ENCODE results near the gene CPA5. TPM values are rescaled to one million over a fixed set of nuclear protein-coding genes. Genes with fewer than 3 reads are reported as not detected.
A peak's percentile ranks its signal among the peaks of the same experiment; 100 is the strongest.

The CPA5 gene
- total RNA-seq, 1 donor from 2014 or later = not detected

GRCh38 chr7:130352194-130353074 lies 7.8 kb downstream of the CPA5 start:
- FAIRE-seq (no peak), DNase-seq (ENCODE audit: low read depth) (peak; percentile 65)
- TF ChIP-seq, protein P1, sequence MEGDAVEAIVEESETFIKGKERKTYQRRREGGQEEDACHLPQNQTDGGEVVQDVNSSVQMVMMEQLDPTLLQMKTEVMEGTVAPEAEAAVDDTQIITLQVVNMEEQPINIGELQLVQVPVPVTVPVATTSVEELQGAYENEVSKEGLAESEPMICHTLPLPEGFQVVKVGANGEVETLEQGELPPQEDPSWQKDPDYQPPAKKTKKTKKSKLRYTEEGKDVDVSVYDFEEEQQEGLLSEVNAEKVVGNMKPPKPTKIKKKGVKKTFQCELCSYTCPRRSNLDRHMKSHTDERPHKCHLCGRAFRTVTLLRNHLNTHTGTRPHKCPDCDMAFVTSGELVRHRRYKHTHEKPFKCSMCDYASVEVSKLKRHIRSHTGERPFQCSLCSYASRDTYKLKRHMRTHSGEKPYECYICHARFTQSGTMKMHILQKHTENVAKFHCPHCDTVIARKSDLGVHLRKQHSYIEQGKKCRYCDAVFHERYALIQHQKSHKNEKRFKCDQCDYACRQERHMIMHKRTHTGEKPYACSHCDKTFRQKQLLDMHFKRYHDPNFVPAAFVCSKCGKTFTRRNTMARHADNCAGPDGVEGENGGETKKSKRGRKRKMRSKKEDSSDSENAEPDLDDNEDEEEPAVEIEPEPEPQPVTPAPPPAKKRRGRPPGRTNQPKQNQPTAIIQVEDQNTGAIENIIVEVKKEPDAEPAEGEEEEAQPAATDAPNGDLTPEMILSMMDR (IDR thresholded peaks at IDR 0.05; ENCODE audit: insufficient read depth, low read length, severe bottlenecking) = no peak
- H3K27me3 ChIP-seq (ENCODE audit: control insufficient read depth, insufficient read depth, low read length) = no peaks in the 10 kb centered on the region
- H3K4me3 ChIP-seq (ENCODE audit: low read depth, low read length) = peak overlapping the region; percentile 23
- H3K36me3 ChIP-seq (ENCODE audit: control insufficient read depth, insufficient read depth, low read length) = no peaks in the 10 kb centered on the region

GRCh38 chr7:130353196-130353595 lies 8.6 kb downstream of the CPA5 start:
- Histone ChIP-seq H3K27me3 (ENCODE audit: control insufficient read depth, insufficient read depth, low read length) (no peaks in the 10 kb centered on the region), H3K36me3 (ENCODE audit: control insufficient read depth, insufficient read depth, low read length) (no peaks in the 10 kb centered on the region), H3K4me3 (ENCODE audit: low read depth, low read length) (no peak overlapping the region)
- TF ChIP-seq, protein P1 (IDR thresholded peaks at IDR 0.05; ENCODE audit: insufficient read depth, low read length, severe bottlenecking) = no peak
- DNase-seq (ENCODE audit: low read depth) = no peak
- FAIRE-seq = no peak

DNA sequence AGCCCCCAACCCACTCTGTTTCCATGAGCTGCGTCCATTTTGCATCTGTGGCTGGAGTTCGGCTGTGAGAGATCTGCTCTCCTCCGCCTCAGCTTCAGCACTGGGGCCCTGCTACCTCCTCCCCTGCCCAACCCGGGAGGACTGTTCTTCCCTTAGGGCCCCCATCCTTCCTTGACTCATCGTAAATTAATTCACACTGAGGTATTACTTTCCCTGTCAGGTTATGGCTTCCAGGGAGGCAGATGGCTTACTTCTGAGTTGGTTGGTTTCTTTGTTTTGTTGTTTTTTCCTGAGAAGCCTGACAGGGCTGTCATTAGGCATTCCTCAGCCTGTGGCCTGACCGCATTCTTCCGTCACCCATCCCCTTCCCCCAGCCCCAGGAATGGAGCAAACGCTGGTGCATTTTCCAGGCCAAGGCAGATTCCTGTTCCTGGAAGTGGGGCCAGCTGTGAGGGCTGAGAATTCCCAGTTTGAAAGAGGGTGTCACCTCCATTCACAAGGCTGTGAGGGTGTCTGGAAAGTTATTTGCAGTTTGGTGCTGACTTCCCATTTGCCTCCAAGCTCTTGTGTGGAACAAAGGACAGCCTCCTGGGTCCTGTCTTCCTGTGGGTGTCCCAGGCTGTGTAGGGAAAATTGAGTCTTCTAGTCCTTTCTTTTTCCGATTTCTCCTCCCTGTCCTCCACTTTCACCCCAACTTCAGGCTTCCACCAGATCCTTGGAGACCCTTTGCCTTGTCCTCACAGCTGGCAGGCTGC lies 11.7 kb downstream of the CPA5 start:
- no peak for FAIRE-seq
- peak; percentile 94 for DNase-seq (ENCODE audit: low read depth)
- H3K4me3 ChIP-seq (ENCODE audit: low read depth, low read length) = no peak overlapping the region

GRCh38 chr7:130356876-130357611 lies 12.4 kb downstream of the CPA5 start:
- no peak for FAIRE-seq

More for the DNA sequence above, 11.7 kb downstream of the CPA5 start:
- no peaks in the 10 kb centered on the region for H3K36me3 ChIP-seq (ENCODE audit: control insufficient read depth, insufficient read depth, low read length)
- TF ChIP-seq, protein P1 (IDR thresholded peaks at IDR 0.05; ENCODE audit: insufficient read depth, low read length, severe bottlenecking) = no peak
- H3K27me3 ChIP-seq (ENCODE audit: control insufficient read depth, insufficient read depth, low read length) = no peaks in the 10 kb centered on the region

GRCh38 chr7:130358471-130358870 lies 13.9 kb downstream of the CPA5 start:
- no peak for FAIRE-seq
- no peak for DNase-seq (ENCODE audit: low read depth)
- no peak overlapping the region for H3K4me3 ChIP-seq (ENCODE audit: low read depth, low read length)
- TF ChIP-seq, protein P1 (IDR thresholded peaks at IDR 0.05; ENCODE audit: insufficient read depth, low read length, severe bottlenecking) = no peak
- H3K27me3 ChIP-seq (ENCODE audit: control insufficient read depth, insufficient read depth, low read length) = no peaks in the 10 kb centered on the region
- no peaks in the 10 kb centered on the region for H3K36me3 ChIP-seq (ENCODE audit: control insufficient read depth, insufficient read depth, low read length)

More at GRCh38 chr7:130356876-130357611, 12.4 kb downstream of the CPA5 start:
- no peaks in the 10 kb centered on the region for H3K36me3 ChIP-seq (ENCODE audit: control insufficient read depth, insufficient read depth, low read length)
- no peaks in the 10 kb centered on the region for H3K27me3 ChIP-seq (ENCODE audit: control insufficient read depth, insufficient read depth, low read length)
- DNase-seq (ENCODE audit: low read depth) = peak; percentile 90
- TF ChIP-seq, protein P1 (IDR thresholded peaks at IDR 0.05; ENCODE audit: insufficient read depth, low read length, severe bottlenecking) = no peak
- H3K4me3 ChIP-seq (ENCODE audit: low read depth, low read length) = no peak overlapping the region

Data from bronchial epithelial cell (primary cell).